Activated T-cell treated with anti-CD3 and anti-CD28 coated beads for 48 hours (primary cell): ENCODE results near the gene ZNF473.

Experiments used
- DNase-seq: peaks from one replicate; pipeline ENCODE4 v3.0.0-alpha.2; 2020; ENCODE audit warnings: low read depth

The ZNF473 gene

DNA sequence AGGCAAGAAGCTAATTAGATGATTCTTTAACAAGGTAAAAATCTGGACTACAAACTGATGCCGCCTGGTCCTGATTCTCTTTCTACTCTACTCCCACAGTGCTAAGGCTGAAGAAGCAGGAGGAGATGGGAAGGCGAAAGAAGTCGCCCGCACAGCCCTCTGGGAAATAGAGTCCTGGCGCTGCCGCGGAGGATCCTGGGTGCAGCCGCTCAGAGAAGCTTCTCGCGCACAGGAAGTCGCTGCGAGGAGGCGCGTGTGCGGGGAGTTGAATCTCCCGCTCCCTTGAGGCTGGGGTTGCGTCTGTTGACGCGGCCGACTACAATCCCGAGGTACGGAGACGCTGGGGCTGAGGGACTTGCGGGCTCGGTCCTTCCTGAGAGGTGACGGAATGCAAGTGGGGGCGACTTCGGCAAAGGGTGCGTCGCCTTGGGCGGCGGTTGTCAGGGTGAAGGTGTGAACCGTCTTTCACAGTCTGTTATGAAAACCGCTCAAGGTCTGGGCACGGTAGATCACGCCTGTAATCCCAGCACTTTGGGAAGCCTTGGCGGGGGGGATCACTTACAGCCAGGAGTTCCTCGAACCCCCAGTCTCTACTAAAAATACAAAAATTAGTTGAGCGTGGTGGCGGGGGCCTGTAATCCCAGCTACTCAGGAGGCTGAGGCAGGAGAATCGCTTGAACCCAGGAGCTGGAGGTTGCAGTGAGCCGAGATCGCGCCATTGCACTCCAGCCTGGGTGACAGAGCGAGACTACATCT lies at the start of gene ZNF473:
ZNF473 (plus strand) TSS at position 212 of the 756 bp plus-strand sequence. CDS start 5,078 bp downstream, outside the sequence.
- peak; percentile 83 for DNase-seq

GRCh38 chr19:49976496-49976895 lies 49.3 kb upstream of the ZNF473 start:
- DNase-seq, result no peak

DNA sequence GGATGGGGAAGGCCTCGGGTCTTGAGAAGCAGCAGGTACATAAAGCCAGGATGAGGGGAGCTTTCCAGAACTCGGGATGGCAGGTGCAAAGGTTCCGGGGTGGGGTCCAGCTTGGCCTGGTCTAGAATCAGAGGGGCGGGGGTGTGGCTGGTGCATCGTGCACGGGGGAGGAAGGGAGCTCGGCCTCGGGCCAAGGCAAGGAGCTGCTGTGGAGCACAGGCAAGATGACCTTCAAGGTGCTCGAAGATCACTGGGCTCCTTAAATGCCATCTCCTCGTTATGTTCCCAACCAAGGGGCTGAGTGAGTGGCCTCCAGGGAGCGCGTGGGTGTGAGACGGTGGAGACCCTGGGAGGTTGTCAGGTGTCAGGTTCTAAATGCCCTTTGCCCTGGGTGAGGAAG lies 48.7 kb upstream of the ZNF473 start:
- no peak for DNase-seq

DNA sequence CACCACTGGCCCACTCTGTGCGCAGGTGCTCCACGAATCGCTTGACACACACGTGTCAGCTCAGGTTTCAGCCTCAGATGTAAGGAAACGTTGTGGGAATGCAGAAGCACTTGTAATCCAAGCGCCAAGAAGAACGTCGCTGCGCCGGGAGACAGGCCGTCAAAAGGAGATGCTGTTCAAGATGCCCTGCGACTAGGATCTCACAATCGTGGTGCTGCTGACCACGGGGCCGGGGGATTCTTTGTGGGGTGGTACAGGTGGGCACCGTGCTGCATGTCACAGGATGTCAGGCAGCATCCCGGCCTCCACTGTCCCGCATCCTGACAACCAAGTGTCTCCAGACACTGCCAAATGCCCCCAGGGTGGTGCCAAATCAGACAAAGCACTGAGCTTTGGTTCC lies 47.9 kb upstream of the ZNF473 start:
- no peak for DNase-seq

DNA sequence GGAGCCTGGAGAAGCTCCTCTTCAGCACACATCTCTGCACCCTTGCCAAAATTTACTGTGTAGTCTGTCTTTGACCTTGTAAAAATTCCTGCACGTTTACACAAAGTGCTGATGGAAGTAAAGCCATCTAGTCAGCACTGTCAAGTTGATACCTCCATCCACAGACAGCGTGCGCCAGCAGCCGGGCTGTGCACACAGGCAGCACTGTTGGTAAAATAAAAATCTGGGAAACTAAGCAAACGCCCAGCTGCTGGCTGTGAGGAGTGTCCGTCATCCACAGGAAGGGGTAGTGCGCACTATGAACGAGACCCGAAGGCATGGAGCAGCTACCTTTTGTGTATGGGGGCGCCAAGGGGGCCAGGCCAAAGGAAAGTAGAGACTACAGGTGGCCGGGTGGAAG lies 47.5 kb upstream of the ZNF473 start:
- DNase-seq, result no peak

DNA sequence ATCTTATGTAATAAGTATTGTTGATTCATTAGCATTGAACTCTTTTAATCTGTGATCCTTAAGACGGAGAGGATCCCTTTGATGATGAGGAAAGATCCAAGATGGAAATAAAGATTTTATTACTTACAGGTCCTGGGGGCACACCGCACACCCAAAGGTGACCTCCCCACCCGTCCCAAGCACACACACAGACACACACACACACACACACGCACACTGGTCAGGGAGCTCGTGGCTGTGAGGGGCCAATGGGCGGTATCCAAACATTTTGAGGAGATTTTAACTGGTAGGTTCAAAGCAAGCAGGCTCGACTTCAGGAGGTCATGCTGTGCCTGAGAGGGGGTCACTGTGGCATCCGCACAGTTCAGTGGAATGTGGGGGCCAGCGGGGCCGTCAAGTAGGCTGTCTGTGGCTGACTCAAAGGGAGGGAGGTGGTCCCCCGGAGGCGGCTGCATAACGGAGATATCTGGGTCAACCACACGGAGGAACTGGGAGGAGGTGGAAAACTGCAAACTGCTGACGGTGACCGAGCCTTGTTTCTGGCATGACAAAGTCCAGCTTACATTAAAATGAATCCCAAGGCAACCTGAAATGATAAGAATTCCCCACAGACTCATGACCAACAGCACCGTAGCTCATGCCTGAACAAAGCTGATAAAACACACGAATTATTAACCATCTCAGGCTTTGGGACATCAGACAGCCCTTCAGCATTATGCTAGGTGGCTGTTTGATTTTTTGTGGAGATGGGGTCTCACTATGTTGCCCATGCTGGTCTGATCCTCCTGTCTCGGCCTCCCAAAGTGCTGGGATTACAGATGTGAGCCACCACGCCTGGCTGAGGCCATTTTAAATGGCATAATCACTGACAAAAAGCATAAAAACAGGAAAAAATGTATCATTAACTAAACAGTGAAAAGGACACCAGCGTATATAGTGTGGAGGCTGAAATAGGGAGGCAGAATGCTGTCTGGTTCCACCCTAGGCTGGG lies 43.9 kb upstream of the ZNF473 start:
- no peak for DNase-seq

DNA sequence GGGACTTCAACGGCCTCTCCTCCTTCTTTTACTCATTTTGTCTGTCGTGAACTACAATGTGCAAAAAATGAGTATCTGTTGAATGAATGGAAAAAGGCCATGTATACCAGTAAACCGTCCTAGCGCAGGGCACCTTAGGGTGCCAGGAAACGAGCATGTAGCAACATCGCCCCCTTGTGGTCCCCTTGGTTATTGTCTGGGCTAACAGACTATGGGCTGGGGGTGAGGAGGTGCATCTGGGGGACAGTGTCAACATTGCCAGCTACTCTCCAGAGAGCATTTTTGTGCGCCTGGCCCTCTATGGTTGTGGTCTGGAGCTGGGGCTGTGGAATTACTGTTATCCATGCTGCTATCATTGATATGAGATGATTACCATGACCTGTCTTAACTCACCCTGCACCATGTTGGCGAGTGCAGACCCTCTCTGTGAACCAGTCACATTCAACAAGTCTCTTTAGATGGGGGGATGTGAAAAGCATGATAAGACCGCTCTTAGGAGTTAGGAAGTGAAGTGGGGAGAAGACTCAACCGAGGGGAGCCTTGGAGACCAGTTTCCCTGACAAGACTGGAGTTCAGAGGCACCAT lies 42.1 kb upstream of the ZNF473 start:
- DNase-seq, result peak; percentile 70

DNA sequence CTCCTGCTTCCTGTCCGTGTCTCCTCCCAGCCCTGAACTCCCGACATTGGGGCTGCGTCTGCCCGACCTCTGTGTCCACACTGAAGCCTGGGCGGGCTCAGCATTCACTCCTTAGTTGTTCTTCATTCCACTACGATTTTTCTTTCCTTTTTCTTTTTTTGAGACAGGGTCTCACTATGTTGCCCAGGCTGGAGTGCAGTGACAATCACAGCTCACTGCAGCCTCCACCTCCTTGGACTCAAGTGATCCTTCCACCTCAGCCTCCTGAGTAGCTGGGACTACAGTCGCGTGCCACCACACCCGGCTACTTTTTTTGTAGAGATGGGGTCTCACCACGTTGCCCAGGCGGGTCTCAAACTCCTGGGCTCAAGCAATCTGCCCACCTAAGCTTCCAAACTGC lies 41.3 kb upstream of the ZNF473 start:
- no peak for DNase-seq

- DNase-seq, result no peak
Measured at GRCh38 chr19:49985871-49986270, 39.9 kb upstream of the ZNF473 start.

DNA sequence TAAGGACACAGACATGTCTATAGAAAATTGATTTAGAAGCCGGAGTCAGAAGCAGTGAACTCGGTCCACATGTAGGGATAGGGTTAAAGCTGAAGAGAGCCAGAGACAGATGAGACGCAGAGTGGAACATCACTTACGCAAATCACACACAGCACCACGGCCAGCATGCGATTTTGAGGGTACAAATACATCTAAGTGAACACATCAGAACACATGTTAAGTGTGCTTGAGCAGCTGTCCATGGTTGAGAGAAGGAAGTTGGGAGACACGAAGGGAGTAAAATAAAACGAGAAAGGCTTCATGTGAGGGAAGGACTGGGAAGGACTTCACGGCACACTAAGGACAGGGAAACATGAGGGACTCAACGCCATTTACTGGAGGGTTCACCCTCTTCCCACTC lies 39.5 kb upstream of the ZNF473 start:
- no peak for DNase-seq

- peak; percentile 74 for DNase-seq
Measured at GRCh38 chr19:49987159-49987698, 38.6 kb upstream of the ZNF473 start.

GRCh38 chr19:49988007-49988406 lies 37.8 kb upstream of the ZNF473 start:
- no peak for DNase-seq

GRCh38 chr19:49988433-49988832 lies 37.4 kb upstream of the ZNF473 start:
- peak; percentile 32 for DNase-seq

- DNase-seq, result no peak
Measured at GRCh38 chr19:49997709-49998108, 28.1 kb upstream of the ZNF473 start.

GRCh38 chr19:49999371-50000010 lies 26.3 kb upstream of the ZNF473 start:
- no peak for DNase-seq

DNA sequence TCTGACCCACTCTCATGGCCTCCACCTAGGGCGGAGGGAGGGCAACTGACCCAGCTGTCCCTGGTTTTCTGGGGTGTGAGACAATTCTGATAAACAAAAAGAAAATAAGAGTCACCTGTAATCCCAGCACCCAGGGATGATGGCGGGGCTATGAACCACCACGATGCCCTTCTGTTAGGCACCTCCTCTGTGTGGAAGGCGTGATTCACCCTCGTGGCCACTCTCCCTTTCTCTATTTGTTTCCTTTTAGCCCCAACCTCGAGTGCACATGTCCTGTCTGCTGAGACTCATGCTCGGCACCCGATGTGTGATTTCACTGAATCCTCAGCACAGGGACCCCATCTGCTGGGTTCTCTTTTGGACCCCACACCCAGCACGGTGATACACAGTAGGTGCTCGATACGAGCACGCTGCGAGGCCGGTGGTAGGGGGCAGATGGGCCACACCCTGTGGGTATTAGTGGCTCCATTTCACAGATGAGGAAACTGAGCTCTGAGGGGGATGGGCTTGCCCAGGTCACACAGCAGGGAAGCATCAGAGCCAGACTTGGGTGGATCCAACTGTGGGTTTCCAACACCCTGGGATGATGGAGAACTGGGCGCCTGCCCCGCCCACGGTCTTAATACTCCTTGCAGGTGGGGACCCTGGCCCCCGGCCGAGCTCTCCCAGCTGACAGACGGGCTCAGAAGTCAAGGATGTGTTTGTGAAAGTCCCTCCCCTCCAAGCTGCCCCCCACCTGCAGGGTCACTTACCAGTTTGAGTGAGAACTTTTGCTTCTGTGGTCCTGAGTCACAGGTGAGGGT lies 25.6 kb upstream of the ZNF473 start:
- peak; percentile 30 for DNase-seq

GRCh38 chr19:50000841-50001557 lies 24.8 kb upstream of the ZNF473 start:
- DNase-seq, result no peak

DNA sequence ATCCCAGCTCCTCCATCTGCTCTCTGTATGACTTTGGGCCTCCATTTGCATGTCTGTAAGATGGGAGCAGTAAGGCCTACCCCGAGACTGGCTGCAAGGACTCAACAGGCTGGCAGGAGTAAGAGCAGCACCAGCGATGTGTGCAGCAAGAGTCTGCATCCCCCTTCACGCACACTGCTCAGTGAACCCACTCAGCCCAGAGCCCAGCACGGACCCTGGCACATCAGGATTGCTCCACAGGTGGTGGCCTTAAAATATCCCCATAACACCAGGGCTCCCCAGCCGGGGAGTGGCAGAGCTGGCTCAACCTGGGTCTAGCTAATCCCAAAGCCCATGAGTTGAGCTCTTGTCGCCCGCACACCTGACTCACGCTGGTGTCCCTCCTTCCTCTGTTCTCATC lies 24.0 kb upstream of the ZNF473 start:
- no peak for DNase-seq

GRCh38 chr19:50002386-50002960 lies 23.3 kb upstream of the ZNF473 start:
- no peak for DNase-seq

- no peak for DNase-seq
Measured at GRCh38 chr19:50003254-50003788, 22.5 kb upstream of the ZNF473 start.
